Measurements from ENCODE around the gene FAM200B. TPM values are rescaled to one million over a fixed set of nuclear protein-coding genes. Genes with fewer than 3 reads are reported as not detected.

The FAM200B gene
- total and polyA plus RNA-seq, 2 donors (not counting 3 experiments of a cell fraction or from before 2014, with no cell fraction given), result 13.9 to 24.6 TPM

GRCh38 chr4:15688051-15688450 lies 6.4 kb downstream of the FAM200B start:
- intact Hi-C loops (cut with micrococcal nuclease) (no loop called here), dilution Hi-C loops (cut with MboI; ENCODE audit: extremely low pct_ligation_motif_present, low sequenced_read_pairs) (no loop called here)
- Histone ChIP-seq H3K9me3 (replicated peaks; ENCODE audit: control insufficient read depth, insufficient read depth, low read length) (no peaks in the 10 kb centered on the region), H3K27me3 (ENCODE audit: control insufficient read depth in 2 of 2, insufficient read depth in 2 of 2, low read length in 2 of 2) (no peaks in the 10 kb centered on the region), H3K36me3 (ENCODE audit: control insufficient read depth in 2 of 2, extremely low read depth in 1 of 2, insufficient read depth in 2 of 2, low read length in 2 of 2) (peaks cover 0 to 6% of the 10 kb centered on the region in 2 experiments), H3K27ac (ENCODE audit: insufficient read depth, low read depth, low read length) (no peak overlapping the region), H3K4me2 (ENCODE audit: insufficient read depth, low read length) (no peak overlapping the region), H2AFZ (ENCODE audit: low read depth, low read length) (no peak overlapping the region), H4K20me1 (replicated peaks; ENCODE audit: control insufficient read depth, extremely low read depth, insufficient read depth, low read length) (no peaks in the 10 kb centered on the region), H3K79me2 (ENCODE audit: control insufficient read depth, insufficient read depth, low read length) (peaks cover 19% of the 10 kb centered on the region), H3K4me3 (replicated peaks in 1 of 3; ENCODE audit: insufficient read depth in 1 of 3, low read depth in 1 of 3, low read length in 3 of 3) (no peak overlapping the region), H3K9ac (replicated peaks; ENCODE audit: extremely low read depth, insufficient read depth, low read length) (no peak overlapping the region), H3K9me1 (replicated peaks; ENCODE audit: control insufficient read depth, extremely low read depth, insufficient read depth, low read length) (no peaks in the 10 kb centered on the region), H3K4me1 (ENCODE audit: control insufficient read depth, extremely low read depth, insufficient read depth, low read length) (peaks cover 39% of the 10 kb centered on the region)
- ChIA-PET CTCF (interaction anchor here (1.1 to 1.9 kb wide), 3 partner anchors 31 to 209 kb away, joined by 3 to 4 read pairs (median 4); no protein-coding TSS in a partner anchor), POLR2A (no interaction called here)
- TF ChIP-seq CTCF (IDR thresholded peaks at IDR 0.05; ENCODE audit: extremely low read depth in 1 of 2, insufficient read depth in 1 of 2, low read depth in 1 of 2, low read length in 2 of 2), result no peak
- no peak for FAIRE-seq
- no peak for DNase-seq (ENCODE audit: low read depth, low spot score)
- no TSS peak for BruUV-seq (replicated peaks)

- no peak for TF ChIP-seq JUN (IDR thresholded peaks at IDR 0.05; ENCODE audit: borderline replicate concordance, insufficient read depth, insufficient read length, low read depth)
- TF ChIP-seq GATA2 (IDR thresholded peaks at IDR 0.05; ENCODE audit: insufficient read depth, insufficient read length, low read depth, low read length), result no peak
- H3K27ac ChIP-seq (ENCODE audit: insufficient read depth, low read depth, low read length), result peak overlapping the region; percentile 74
- peak overlapping the region; percentile 53 for H3K4me2 ChIP-seq (ENCODE audit: insufficient read depth, low read length)
- H3K9me1 ChIP-seq (replicated peaks; ENCODE audit: control insufficient read depth, extremely low read depth, insufficient read depth, low read length), result no peaks in the 10 kb centered on the region
- dilution Hi-C loops (cut with MboI; ENCODE audit: extremely low pct_ligation_motif_present, low sequenced_read_pairs), result no loop called here
- no peaks in the 10 kb centered on the region for H3K9me3 ChIP-seq (replicated peaks; ENCODE audit: control insufficient read depth, insufficient read depth, low read length)
- no peak for FAIRE-seq
- H3K79me2 ChIP-seq (ENCODE audit: control insufficient read depth, insufficient read depth, low read length), result peaks cover 6% of the 10 kb centered on the region
- no peaks in the 10 kb centered on the region for H4K20me1 ChIP-seq (replicated peaks; ENCODE audit: control insufficient read depth, extremely low read depth, insufficient read depth, low read length)
- H2AFZ ChIP-seq (ENCODE audit: low read depth, low read length), result no peak overlapping the region
- CTCF ChIA-PET, result no interaction called here
- intact Hi-C loops (cut with micrococcal nuclease), result no loop called here
- no peaks in the 10 kb centered on the region for H3K27me3 ChIP-seq (ENCODE audit: control insufficient read depth in 2 of 2, insufficient read depth in 2 of 2, low read length in 2 of 2)
- peaks cover 0 to 6% of the 10 kb centered on the region in 2 experiments for H3K36me3 ChIP-seq (ENCODE audit: control insufficient read depth in 2 of 2, extremely low read depth in 1 of 2, insufficient read depth in 2 of 2, low read length in 2 of 2)
- no peak overlapping the region for H3K4me3 ChIP-seq (replicated peaks in 1 of 3; ENCODE audit: insufficient read depth in 1 of 3, low read depth in 1 of 3, low read length in 3 of 3)
- POLR2A ChIA-PET, result interaction anchor here (0.7 kb wide), 1 partner anchor 46 kb away, joined by 3 read pairs; no protein-coding TSS in a partner anchor
- DNase-seq (ENCODE audit: low read depth, low spot score), result no peak
- H3K4me1 ChIP-seq (ENCODE audit: control insufficient read depth, extremely low read depth, insufficient read depth, low read length), result peaks cover 28% of the 10 kb centered on the region
- H3K9ac ChIP-seq (replicated peaks; ENCODE audit: extremely low read depth, insufficient read depth, low read length), result peak overlapping the region; percentile 64
- no TSS peak for BruUV-seq (replicated peaks)
Observed at GRCh38 chr4:15689540-15689939, 7.9 kb downstream of the FAM200B start.
